22Rv1 (cell line): ENCODE data around the gene GALNT1.

Experiments
- H3K27ac ChIP-seq: fragments of 450-650 bp; 2 replicates; pipeline ENCODE4 v1.5.1; 2017
- ZFX ChIP-seq: fragments of 450-650 bp; IDR thresholded peaks from 2 replicates; pipeline ENCODE4 v1.6.1; 2017; ENCODE audit warnings: antibody characterized with exemption, borderline replicate concordance
- TF ChIP-seq, protein P1 (sequence below): fragments of 450-650 bp; IDR thresholded peaks from 2 replicates; pipeline ENCODE4 v1.5.1; 2017; ENCODE audit warnings: mild to moderate bottlenecking

Gene GALNT1

DNA sequence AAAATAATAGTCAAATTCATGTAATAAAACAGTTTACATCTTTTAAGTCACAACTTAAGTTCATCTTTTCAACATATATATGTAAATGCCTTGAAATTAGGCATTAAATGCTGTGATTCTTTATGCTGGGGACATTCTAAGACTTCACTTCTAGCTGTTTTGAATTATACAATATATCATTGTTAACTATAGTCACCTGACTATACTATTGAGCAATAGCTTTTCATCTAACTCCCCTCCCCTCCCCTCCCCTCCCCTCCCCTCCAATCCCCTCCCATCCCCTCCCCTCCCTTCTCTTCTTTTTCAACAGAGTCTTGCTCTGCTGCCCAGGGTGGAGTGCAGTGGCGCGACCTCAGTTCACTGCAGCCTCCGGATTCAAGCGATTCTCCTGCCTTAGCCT, 16.2 kb downstream of the GALNT1 start:
- no peak overlapping the region for H3K27ac ChIP-seq
- TF ChIP-seq ZFX: no peak
- TF ChIP-seq, protein P1, sequence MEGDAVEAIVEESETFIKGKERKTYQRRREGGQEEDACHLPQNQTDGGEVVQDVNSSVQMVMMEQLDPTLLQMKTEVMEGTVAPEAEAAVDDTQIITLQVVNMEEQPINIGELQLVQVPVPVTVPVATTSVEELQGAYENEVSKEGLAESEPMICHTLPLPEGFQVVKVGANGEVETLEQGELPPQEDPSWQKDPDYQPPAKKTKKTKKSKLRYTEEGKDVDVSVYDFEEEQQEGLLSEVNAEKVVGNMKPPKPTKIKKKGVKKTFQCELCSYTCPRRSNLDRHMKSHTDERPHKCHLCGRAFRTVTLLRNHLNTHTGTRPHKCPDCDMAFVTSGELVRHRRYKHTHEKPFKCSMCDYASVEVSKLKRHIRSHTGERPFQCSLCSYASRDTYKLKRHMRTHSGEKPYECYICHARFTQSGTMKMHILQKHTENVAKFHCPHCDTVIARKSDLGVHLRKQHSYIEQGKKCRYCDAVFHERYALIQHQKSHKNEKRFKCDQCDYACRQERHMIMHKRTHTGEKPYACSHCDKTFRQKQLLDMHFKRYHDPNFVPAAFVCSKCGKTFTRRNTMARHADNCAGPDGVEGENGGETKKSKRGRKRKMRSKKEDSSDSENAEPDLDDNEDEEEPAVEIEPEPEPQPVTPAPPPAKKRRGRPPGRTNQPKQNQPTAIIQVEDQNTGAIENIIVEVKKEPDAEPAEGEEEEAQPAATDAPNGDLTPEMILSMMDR: no peak

DNA sequence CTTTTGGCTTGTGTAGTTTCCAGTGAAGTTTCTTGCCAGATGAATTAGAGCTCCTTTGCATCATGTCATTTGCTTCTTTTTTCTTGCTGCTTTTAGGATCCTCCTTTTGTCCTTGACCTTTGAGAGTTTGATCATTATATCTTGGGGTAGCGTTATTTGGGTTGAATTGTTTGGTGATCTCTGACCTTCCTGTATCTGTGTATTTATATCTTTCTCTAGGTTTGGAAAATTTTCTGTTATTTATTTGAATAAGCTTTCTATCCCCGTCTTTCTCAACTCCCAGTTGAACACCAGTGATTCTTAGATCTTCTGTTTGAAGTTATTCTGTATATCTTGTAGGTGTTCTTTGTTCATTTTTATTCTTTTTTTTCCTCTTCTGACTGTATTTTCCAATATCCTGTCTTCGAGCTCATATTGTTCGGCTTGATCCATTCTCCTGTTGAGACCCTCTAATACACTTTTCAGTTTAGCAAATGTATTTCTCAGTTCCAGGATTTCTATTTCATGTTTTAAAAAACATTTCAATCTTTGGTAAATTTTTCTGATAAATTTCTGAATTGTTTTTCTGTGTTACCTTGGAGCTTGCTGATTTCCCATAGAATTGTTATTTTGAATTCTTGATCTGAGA, 20.8 kb downstream of the GALNT1 start:
- TF ChIP-seq ZFX: no peak
- TF ChIP-seq, protein P1: no peak
- no peak overlapping the region for H3K27ac ChIP-seq

DNA sequence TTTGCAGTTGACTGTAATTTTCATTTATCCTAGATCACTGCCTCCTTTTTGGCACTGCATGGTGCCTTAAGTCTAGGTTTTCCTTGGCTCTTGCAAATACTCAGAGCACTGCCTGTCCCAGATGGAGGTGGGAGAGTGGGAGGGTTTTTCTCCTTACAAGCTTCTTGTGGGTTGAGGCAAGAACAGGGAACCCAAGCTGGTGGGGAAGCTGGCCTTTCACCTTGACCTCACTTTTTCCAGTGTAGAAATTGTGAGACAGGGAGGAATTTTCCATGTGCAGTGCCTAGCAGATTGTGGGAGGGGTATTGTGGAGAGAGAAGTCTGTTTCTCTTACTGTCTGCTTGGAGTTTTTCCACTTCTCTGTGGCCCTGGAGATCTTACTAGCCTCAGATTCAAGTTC, 21.5 kb downstream of the GALNT1 start:
- TF ChIP-seq, protein P1: no peak
- no peak for TF ChIP-seq ZFX

DNA sequence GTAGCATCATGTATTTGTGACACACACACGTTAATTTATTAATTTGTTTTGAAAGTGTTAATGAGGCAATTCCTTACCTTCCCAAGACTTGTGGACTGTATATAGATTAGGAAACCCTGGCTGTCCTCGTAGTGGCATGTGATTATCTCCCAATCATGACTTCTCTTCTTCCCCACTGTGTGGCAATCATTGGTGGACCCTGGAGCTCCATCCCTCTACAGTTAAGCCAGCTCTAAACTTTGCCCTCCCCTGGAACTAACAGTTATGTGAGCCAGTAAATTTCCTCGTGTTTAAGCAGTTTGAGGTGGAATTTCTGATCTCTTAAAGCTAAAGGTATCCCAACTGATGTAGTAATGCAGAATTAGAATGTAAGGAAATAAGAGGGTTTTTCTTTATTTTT, 22.0 kb downstream of the GALNT1 start:
- TF ChIP-seq, protein P1: no peak
- no peak for TF ChIP-seq ZFX
- H3K27ac ChIP-seq: no peak overlapping the region

More for the DNA sequence above, 21.5 kb downstream of the GALNT1 start:
- H3K27ac ChIP-seq: no peak overlapping the region

DNA sequence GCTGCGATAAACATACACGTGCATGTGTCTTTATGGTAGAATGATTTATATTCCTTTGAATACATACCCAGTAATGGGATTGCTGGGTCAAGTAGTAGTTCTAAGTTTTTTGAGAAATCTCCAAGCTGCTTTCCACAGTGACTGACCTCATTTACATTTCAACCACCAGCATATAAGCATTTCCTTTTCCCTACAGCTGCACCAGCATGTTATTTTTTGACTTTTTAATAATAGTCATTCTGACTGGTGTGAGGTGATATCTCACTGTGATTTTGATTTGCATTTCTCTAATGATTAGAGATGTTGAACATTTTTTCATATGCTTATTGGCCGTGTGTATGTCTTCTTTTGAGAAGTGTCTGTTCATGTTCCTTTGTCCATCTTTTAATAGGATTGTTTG, 22.8 kb downstream of the GALNT1 start:
- no peak for TF ChIP-seq ZFX
- TF ChIP-seq, protein P1: no peak
- H3K27ac ChIP-seq: no peak overlapping the region

DNA sequence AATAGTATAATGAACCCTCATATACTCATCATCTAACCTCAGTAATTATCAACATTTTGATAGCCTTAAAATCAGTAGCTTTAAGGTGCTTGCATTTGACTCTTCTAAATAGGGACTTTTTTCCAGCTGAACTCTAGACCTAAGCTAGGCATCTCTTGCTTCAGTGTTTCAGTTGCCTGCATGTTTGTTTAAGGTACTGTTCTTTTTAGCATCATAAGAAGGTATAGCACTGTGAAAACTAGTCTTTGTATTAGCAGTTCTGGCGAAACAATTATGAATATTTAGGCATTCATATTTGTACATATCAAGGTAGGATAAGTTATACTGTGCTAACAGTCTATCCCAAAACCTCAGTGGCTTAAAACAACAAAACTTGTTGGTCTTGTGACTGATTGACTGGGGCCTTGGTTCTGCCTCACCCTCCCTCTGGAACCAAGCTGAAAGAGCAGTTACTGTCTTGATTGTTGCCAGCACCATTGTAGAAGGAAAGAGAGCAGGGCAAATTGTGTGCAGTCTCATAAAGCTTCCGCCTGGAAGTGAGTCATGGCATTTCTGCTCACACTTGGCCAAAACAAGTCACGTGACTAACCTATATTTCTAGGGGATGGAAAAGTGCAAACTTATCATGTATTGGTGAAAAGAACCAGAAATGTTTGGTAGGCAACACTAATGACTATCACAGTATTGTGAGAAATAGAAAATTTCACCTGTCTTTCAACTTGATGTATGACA, 24.3 kb downstream of the GALNT1 start:
- TF ChIP-seq ZFX: no peak
- TF ChIP-seq, protein P1: no peak
- H3K27ac ChIP-seq: no peak overlapping the region

DNA sequence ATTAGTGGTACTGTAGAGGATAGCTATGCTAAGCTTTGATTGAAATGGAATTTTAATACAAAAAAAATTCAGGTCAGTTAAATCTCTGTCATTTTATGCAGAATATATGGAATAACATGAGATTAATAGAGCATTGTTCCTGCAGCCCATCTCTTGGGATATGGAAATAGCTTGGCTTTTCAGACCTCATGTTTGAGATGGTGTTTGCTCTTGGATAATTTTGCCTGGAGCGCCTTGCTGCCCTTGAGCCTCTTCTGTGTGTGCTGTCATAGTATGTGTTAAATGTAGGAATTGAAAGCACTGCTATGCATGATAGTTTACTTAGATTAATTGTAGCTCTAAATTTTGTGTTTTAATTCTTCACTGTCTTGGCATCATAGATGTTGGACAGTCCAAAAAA, 27.7 kb downstream of the GALNT1 start:
- TF ChIP-seq, protein P1: no peak
- no peak for TF ChIP-seq ZFX
- no peak overlapping the region for H3K27ac ChIP-seq
